ENCODE measurements around the gene SHLD1.

DNA sequence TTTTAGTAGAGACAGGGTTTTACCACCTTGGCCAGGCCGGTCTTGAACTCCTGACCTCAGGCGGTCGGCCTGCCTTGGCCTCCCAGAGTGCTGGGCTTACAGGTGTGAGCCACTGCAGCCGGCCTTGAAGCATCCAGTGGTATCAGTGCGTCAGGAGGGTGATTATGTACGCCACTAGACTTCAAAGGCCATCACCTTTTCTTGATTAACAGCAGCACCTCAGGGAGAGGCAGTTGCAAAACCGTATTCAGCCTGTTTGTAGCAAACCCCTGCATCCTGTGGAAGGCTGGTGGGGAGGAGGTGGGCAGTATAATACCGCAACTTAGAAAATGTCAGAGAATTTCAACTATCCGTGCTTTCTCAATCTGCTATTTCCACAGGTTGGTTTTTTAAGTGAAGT, 27.3 kb upstream of the SHLD1 start:
- TF ChIP-seq, protein P1, sequence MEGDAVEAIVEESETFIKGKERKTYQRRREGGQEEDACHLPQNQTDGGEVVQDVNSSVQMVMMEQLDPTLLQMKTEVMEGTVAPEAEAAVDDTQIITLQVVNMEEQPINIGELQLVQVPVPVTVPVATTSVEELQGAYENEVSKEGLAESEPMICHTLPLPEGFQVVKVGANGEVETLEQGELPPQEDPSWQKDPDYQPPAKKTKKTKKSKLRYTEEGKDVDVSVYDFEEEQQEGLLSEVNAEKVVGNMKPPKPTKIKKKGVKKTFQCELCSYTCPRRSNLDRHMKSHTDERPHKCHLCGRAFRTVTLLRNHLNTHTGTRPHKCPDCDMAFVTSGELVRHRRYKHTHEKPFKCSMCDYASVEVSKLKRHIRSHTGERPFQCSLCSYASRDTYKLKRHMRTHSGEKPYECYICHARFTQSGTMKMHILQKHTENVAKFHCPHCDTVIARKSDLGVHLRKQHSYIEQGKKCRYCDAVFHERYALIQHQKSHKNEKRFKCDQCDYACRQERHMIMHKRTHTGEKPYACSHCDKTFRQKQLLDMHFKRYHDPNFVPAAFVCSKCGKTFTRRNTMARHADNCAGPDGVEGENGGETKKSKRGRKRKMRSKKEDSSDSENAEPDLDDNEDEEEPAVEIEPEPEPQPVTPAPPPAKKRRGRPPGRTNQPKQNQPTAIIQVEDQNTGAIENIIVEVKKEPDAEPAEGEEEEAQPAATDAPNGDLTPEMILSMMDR (IDR thresholded peaks at IDR 0.05): no peak
- no peak for TF ChIP-seq POLR2A (IDR thresholded peaks at IDR 0.05)
